GM12878 (cell line): ENCODE measurements around the gene SZRD1. TPM values are rescaled to one million over a fixed set of nuclear protein-coding genes. Genes with fewer than 3 reads are reported as not detected.

ENCODE experiments used
- ATAC-seq: fragments of 200-7000 bp; cut with Tn5 transposase; 3 replicates; pipeline ENCODE4 v1.9.1; 2020; ENCODE audit warnings: mild to moderate bottlenecking, moderate library complexity
- BruUV-seq: library from RNA; stranded (reverse); fragments of 400-500 nt; replicated peaks from 2 replicates; lab custom pipeline; 2021; lab: Mats Ljungman, UMichigan
- CTCF ChIA-PET: fragments of 300-600 bp; sonication (Branson Sonifier 250); formaldehyde crosslinking; extraction: SDS; loops from one replicate; lab custom pipeline; 2021; ENCODE audit warnings: inconsistent platforms; lab: Yijun Ruan, JAX
- POLR2A ChIA-PET: fragments of 350-600 bp; formaldehyde crosslinking; extraction: SDS; loops from one replicate; lab custom pipeline; 2021; ENCODE audit warnings: inconsistent platforms; lab: Charles Lee
- RAD21 ChIA-PET: fragments of 300-600 bp; sonication (Branson Sonifier 250); formaldehyde crosslinking; loops from one replicate; lab custom pipeline; 2023; ENCODE audit warnings: antibody characterized with exemption; ENCODE audit not compliant: unreplicated experiment; lab: Charles Lee
- SMC1A ChIA-PET: fragments of 300-600 bp; sonication (Branson Sonifier 250); formaldehyde crosslinking; loops from one replicate; lab custom pipeline; 2023; ENCODE audit not compliant: unreplicated experiment, uncharacterized antibody; lab: Charles Lee
- DNase-seq: peaks from one replicate; pipeline ENCODE4 v3.0.0-alpha.2; 2011; ENCODE audit warnings: low read depth, low spot score
- FAIRE-seq: peaks from 3 replicates; lab custom pipeline; 2011; peaks lifted over from hg19 to GRCh38; lab: Jason Lieb, UNC
- H2AFZ ChIP-seq: 2 replicates; pipeline ENCODE4 v1.6.0; 2011; ENCODE audit warnings: low read depth, low read length, control low read depth; ENCODE audit not compliant: control insufficient read depth
- H3K27ac ChIP-seq: 2 replicates; pipeline ENCODE4 v1.5.1; 2011; ENCODE audit warnings: control low read depth; ENCODE audit not compliant: control insufficient read depth, insufficient read depth
- H3K27me3 ChIP-seq, 2 experiments: replicated peaks in 1 of 2; 2 replicates each; pipeline versions ENCODE4 v1.6.0 to v1.6.1; 2011; ENCODE audit warnings: low read length in 1 of 2; ENCODE audit not compliant: control insufficient read depth in 2 of 2, insufficient read depth in 2 of 2
- H3K36me3 ChIP-seq, 2 experiments: 2 replicates each; pipeline ENCODE4 v1.5.1; 2011; ENCODE audit warnings: low read length in 1 of 2; ENCODE audit not compliant: control insufficient read depth in 2 of 2, insufficient read depth in 2 of 2
- H3K4me1 ChIP-seq: 2 replicates; pipeline ENCODE4 v1.6.1; 2011; ENCODE audit warnings: mild to moderate bottlenecking, low read length, moderate library complexity, mixed read lengths; ENCODE audit not compliant: control insufficient read depth, insufficient read depth
- H3K4me2 ChIP-seq: 2 replicates; pipeline ENCODE4 v1.6.0; 2011; ENCODE audit warnings: control low read depth; ENCODE audit not compliant: control insufficient read depth, insufficient read depth
- H3K4me3 ChIP-seq: fragments of 200-600 bp; sonication (generic); 2 replicates; pipeline ENCODE4 v1.5.1; 2016
- H3K79me2 ChIP-seq: 2 replicates; pipeline ENCODE4 v1.6.0; 2011; ENCODE audit warnings: low read length; ENCODE audit not compliant: control insufficient read depth, insufficient read depth
- H3K9ac ChIP-seq: 2 replicates; pipeline ENCODE4 v1.8.0; 2011; ENCODE audit warnings: low read length, control low read depth, mixed read lengths; ENCODE audit not compliant: control insufficient read depth, insufficient read depth
- H3K9me3 ChIP-seq: replicated peaks from 3 replicates; pipeline ENCODE4 v1.5.1; 2011; ENCODE audit warnings: mild to moderate bottlenecking, low read length; ENCODE audit not compliant: control insufficient read depth, insufficient read depth
- H4K20me1 ChIP-seq: 2 replicates; pipeline ENCODE4 v1.6.0; 2011; ENCODE audit not compliant: control insufficient read depth, insufficient read depth
- EP300 ChIP-seq, 2 experiments: fragments of 150-350 bp in 1 of 2; IDR thresholded peaks; 2 replicates each; pipeline ENCODE4 v1.6.1; 2011 to 2012; ENCODE audit warnings: low read depth in 2 of 2, low read length in 2 of 2, borderline replicate concordance in 1 of 2, improper control_type of control experiment in 1 of 2, inconsistent platforms in 1 of 2; ENCODE audit not compliant: control insufficient read depth in 1 of 2
- FOS ChIP-seq: IDR thresholded peaks from 3 replicates; pipeline ENCODE4 v1.6.1; 2011; ENCODE audit warnings: borderline replicate concordance; ENCODE audit not compliant: insufficient read length; ENCODE audit errors: extremely low read depth
- KAT2A ChIP-seq: conservative IDR thresholded peaks from 2 replicates; pipeline ENCODE4 v1.6.1; 2011; ENCODE audit warnings: low read depth, low read length; ENCODE audit not compliant: control insufficient read depth
- NR2C1 ChIP-seq: fragments of 450-650 bp; IDR thresholded peaks from 2 replicates; pipeline ENCODE4 v1.6.1; 2017; ENCODE audit warnings: antibody characterized with exemption, mild to moderate bottlenecking, moderate library complexity
- NR2C2 ChIP-seq: IDR thresholded peaks from 2 replicates; pipeline ENCODE4 v1.6.1; 2011; ENCODE audit warnings: borderline replicate concordance, low read depth; ENCODE audit not compliant: control insufficient read depth, insufficient read length
- PAX8 ChIP-seq: fragments of 450-650 bp; IDR thresholded peaks from 2 replicates; pipeline ENCODE4 v1.6.1; 2017; ENCODE audit warnings: mild to moderate bottlenecking, moderate library complexity
- PBX3 ChIP-seq: IDR thresholded peaks from 2 replicates; pipeline ENCODE4 v1.6.1; 2011; ENCODE audit warnings: mild to moderate bottlenecking, low read depth, low read length, moderate library complexity; ENCODE audit not compliant: insufficient replicate concordance
- RAD21 ChIP-seq: IDR thresholded peaks from 2 replicates; pipeline ENCODE4 v1.6.1; 2011; ENCODE audit warnings: mild to moderate bottlenecking, low read depth, low read length, moderate library complexity; ENCODE audit not compliant: insufficient read depth
- TARDBP ChIP-seq: IDR thresholded peaks from 2 replicates; pipeline ENCODE4 v1.6.1; 2016; ENCODE audit warnings: borderline replicate concordance
- TCF7 ChIP-seq: IDR thresholded peaks from 2 replicates; pipeline ENCODE4 v1.6.1; 2014; ENCODE audit warnings: antibody characterized with exemption, borderline replicate concordance
- ZNF24 ChIP-seq: fragments of 450-650 bp; IDR thresholded peaks from 2 replicates; pipeline ENCODE4 v1.6.1; 2017; ENCODE audit warnings: antibody characterized with exemption, mild to moderate bottlenecking
- WGBS: methylation state at CpG from one replicate; pipeline ENCODE4 v1.1.6; 2016; ENCODE audit warnings: low lambda C conversion rate; ENCODE audit not compliant: insufficient replicate concordance, insufficient coverage; ENCODE audit errors: missing lambda C conversion rate; 5-methylcytosine and 5-hydroxymethylcytosine counted together
- in situ Hi-C: fragments of 300-500 bp; cut with MboI; formaldehyde crosslinking; loops from 9 replicates; pipeline ENCODE4 v1.14.3; 2018; ENCODE audit warnings: mixed read lengths
- intact Hi-C: fragments of 100-400 bp; cut with micrococcal nuclease; formaldehyde crosslinking; loops from one replicate; pipeline ENCODE4 v1.14.2; 2022; ENCODE audit not compliant: unreplicated experiment
- polyA plus RNA-seq, 11 experiments: library from polyadenylated mRNA; depleted of rRNA in 4 of 11; unstranded in 6 of 11; stranded (reverse) in 5 of 11; fragments of >200 nt; fragmentation: Nextera tagmentation in 4 of 11; fragmentation: Illumina TruSeq in 1 of 11; extraction: Ambion mirVana in 4 of 11; extraction: Trizol in 1 of 11; gene quantifications; 1 replicate in 1 of 11; 2 replicates in 10 of 11; pipeline versions ENCODE4 v1.2.1 to v1.2.3, GENCODE V29; 2011 to 2016; ENCODE audit warnings: inconsistent platforms in 2 of 11, missing spikeins in 2 of 11, low read depth in 1 of 11
- total RNA-seq, 4 experiments: library from RNA; depleted of rRNA in 3 of 4; stranded (reverse); fragments of >200 nt in 3 of 4; fragmentation: Illumina TruSeq in 1 of 4; extraction: Trizol in 1 of 4; gene quantifications; 2 replicates each; pipeline versions ENCODE4 v1.2.1 to v1.2.3, GENCODE V29; 2013 to 2021
- TF ChIP-seq, protein P1 (sequence below): fragments of 450-650 bp; conservative IDR thresholded peaks from 2 replicates; pipeline ENCODE4 v1.6.1; 2017; ENCODE audit warnings: mild to moderate bottlenecking, moderate library complexity
- TF ChIP-seq, protein P2 (sequence below): IDR thresholded peaks from 2 replicates; pipeline ENCODE4 v1.6.1; 2011; ENCODE audit warnings: low read depth, low read length, improper control_type of control experiment, borderline replicate concordance
- TF ChIP-seq, protein P3 (sequence below): IDR thresholded peaks from 2 replicates; pipeline ENCODE4 v1.6.1; 2012; ENCODE audit warnings: low read length, inconsistent platforms

Gene SZRD1
- total and polyA plus RNA-seq, 10 of the 15 experiments (the other 5 are each of a cell fraction or from before 2014, with no cell fraction given) = 5.6 to 213 (median 113) TPM

GRCh38 chr1:16375521-16376340 lies 8.7 kb downstream of the SZRD1 start (continued):
- no peak for TF ChIP-seq EP300 (IDR thresholded peaks at IDR 0.05; ENCODE audit: borderline replicate concordance in 1 of 2, control insufficient read depth in 1 of 2, low read depth in 2 of 2, low read length in 2 of 2)
- TF ChIP-seq ZNF24 = no peak

GRCh38 chr1:16376971-16377370 lies 9.9 kb downstream of the SZRD1 start:
- CTCF ChIA-PET = interaction anchor here (1.4 kb wide), 1 partner anchor 14 kb away, joined by 7 read pairs; no protein-coding TSS in a partner anchor
- intact Hi-C loops = no loop called here
- TF ChIP-seq PAX8 = no peak
- TF ChIP-seq, protein P1, sequence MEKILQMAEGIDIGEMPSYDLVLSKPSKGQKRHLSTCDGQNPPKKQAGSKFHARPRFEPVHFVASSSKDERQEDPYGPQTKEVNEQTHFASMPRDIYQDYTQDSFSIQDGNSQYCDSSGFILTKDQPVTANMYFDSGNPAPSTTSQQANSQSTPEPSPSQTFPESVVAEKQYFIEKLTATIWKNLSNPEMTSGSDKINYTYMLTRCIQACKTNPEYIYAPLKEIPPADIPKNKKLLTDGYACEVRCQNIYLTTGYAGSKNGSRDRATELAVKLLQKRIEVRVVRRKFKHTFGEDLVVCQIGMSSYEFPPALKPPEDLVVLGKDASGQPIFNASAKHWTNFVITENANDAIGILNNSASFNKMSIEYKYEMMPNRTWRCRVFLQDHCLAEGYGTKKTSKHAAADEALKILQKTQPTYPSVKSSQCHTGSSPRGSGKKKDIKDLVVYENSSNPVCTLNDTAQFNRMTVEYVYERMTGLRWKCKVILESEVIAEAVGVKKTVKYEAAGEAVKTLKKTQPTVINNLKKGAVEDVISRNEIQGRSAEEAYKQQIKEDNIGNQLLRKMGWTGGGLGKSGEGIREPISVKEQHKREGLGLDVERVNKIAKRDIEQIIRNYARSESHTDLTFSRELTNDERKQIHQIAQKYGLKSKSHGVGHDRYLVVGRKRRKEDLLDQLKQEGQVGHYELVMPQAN = no peak
- TF ChIP-seq, protein P2, sequence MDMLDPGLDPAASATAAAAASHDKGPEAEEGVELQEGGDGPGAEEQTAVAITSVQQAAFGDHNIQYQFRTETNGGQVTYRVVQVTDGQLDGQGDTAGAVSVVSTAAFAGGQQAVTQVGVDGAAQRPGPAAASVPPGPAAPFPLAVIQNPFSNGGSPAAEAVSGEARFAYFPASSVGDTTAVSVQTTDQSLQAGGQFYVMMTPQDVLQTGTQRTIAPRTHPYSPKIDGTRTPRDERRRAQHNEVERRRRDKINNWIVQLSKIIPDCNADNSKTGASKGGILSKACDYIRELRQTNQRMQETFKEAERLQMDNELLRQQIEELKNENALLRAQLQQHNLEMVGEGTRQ = no peak
- TF ChIP-seq TCF7 = no peak
- no peak for TF ChIP-seq TARDBP
- TF ChIP-seq, protein P3, sequence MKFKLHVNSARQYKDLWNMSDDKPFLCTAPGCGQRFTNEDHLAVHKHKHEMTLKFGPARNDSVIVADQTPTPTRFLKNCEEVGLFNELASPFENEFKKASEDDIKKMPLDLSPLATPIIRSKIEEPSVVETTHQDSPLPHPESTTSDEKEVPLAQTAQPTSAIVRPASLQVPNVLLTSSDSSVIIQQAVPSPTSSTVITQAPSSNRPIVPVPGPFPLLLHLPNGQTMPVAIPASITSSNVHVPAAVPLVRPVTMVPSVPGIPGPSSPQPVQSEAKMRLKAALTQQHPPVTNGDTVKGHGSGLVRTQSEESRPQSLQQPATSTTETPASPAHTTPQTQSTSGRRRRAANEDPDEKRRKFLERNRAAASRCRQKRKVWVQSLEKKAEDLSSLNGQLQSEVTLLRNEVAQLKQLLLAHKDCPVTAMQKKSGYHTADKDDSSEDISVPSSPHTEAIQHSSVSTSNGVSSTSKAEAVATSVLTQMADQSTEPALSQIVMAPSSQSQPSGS = no peak
- TF ChIP-seq KAT2A = no peak
- TF ChIP-seq NR2C2 = no peak
- TF ChIP-seq PBX3 = no peak
- no peak for TF ChIP-seq NR2C1
- no peak for TF ChIP-seq FOS
- no peak for TF ChIP-seq RAD21

More at GRCh38 chr1:16376971-16377370, 9.9 kb downstream of the SZRD1 start:
- no peaks in the 10 kb centered on the region for H3K9me3 ChIP-seq
- no peak overlapping the region for H3K4me3 ChIP-seq
- ChIA-PET POLR2A (interaction anchor here (0.7 kb wide), 1 partner anchor 10 kb away, joined by 4 read pairs; no protein-coding TSS in a partner anchor), SMC1A (interaction anchor here (1.3 kb wide), 1 partner anchor 12 kb away, joined by 4 read pairs; no protein-coding TSS in a partner anchor), RAD21 (no interaction called here)
- H3K27me3 ChIP-seq = no peaks in the 10 kb centered on the region
- 0 out of 2 replicates have a peak overlapping the region, but pooled peaks have one; percentile 7 for H3K4me2 ChIP-seq
- BruUV-seq = no TSS peak
- WGBS = 54% methylated on average over 4 of the region's 4 CpGs
- H2AFZ ChIP-seq = no peak overlapping the region
- H3K4me1 ChIP-seq = peaks cover 6% of the 10 kb centered on the region
- no peak for ATAC-seq
- peaks cover 25% of the 10 kb centered on the region for H4K20me1 ChIP-seq
- no peak overlapping the region for H3K27ac ChIP-seq
- H3K79me2 ChIP-seq = peaks cover 91% of the 10 kb centered on the region
- in situ Hi-C loops = no loop called here
- no peak overlapping the region; the same call in 1 of the 2 replicates for H3K9ac ChIP-seq
- peaks cover 4 to 5% of the 10 kb centered on the region in 2 experiments; a peak in 3 of 4 replicates for H3K36me3 ChIP-seq
- FAIRE-seq = peak; percentile 13
- DNase-seq = no peak
